ENCODE results near the gene CRYBG1.
"Not testable (repeated sequence)": the region's sequence is repeated elsewhere in the genome, so short reads cannot be mapped to it uniquely, and the experiment has no call there.

Gene CRYBG1

DNA sequence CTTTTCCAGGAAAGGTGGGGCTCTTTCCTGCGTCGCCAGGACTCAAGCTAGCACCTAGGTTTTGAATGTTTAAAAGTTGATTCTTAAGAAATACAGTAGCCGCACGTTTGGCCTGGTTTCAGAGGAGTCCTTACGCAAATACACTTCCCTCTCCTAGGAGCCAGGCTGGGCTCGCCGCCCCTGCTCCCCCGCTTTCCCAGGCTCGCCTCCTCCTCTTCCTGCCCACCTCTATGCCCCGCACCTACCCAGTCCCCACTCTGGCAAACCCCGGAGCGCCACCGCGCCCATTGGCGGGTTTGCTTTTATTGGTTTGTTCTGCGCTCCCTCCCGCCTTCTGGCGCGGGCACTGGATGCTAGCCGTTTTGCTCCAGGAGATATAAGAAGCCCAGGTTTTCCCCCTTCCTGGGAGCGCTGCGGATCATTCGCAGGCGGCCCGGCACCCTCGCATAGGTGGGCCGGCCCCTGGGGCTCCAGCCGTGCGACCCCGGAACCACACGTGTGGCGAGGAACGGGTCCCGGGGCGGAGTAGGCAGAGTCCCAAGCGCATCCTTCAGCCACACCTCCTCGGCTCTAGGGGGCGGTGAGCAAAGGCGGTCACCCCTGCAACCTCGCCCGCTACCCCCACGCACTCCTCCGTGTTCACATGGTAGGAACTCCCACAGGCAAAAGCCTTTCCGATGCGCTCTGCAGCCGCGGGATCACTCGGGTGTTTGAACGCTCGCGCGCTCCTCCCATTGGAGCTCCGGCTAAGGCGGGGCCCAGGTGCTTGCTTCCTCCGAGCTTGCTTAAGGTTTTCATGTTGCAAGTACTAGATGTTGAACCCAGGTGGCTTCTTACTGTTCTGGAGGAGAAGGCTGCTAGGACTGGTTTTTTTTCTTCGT lies 149.8 kb downstream of the CRYBG1 start:
- H3K36me3 Mint-ChIP-seq (ENCODE audit: low read depth), result peaks cover 5% of the 10 kb centered on the region
- peaks cover 50% of the 10 kb centered on the region for H3K4me1 Mint-ChIP-seq (ENCODE audit: low read depth)
- H3K4me3 Mint-ChIP-seq, result peak overlapping the region; percentile 93
- H3K27me3 Mint-ChIP-seq, result no peaks in the 10 kb centered on the region
- no peaks in the 10 kb centered on the region for H3K9me3 Mint-ChIP-seq
- peak overlapping the region; percentile 77 for H3K27ac Mint-ChIP-seq

DNA sequence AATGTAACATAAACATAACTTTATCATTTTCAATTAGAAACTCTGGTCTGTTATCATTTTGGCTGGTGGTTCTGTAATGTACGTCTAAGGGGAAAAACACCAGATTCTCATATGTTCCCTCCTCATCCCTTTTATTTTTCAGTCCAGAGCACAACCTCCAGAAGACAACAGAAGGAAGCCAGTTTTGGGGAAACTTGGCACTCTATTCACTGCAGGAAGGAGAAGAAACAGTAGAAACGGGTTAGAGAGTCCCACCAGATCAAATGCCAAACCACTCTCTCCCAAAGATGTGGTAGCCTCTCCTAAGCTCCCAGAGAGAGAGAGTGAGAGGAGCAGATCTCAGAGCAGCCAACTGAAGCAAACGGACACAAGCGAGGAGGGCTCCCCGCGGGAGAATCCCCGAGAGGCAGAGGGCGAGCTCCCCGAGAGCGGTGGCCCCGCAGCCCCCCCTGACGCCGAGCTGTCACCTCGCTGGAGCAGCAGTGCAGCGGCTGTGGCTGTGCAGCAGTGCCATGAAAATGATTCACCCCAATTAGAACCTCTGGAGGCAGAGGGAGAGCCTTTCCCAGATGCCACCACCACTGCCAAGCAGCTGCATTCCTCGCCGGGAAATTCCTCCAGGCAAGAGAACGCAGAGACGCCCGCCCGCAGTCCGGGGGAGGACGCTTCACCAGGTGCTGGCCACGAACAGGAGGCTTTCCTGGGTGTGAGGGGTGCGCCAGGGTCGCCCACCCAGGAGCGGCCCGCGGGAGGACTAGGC lies 151.0 kb downstream of the CRYBG1 start:
- Mint-ChIP-seq H3K36me3 (ENCODE audit: low read depth) (peaks cover 7% of the 10 kb centered on the region), H3K27me3 (no peaks in the 10 kb centered on the region), H3K4me3 (peak overlapping the region; percentile 93), H3K9me3 (no peaks in the 10 kb centered on the region), H3K27ac (peak overlapping the region; percentile 92), H3K4me1 (ENCODE audit: low read depth) (peaks cover 60% of the 10 kb centered on the region)

DNA sequence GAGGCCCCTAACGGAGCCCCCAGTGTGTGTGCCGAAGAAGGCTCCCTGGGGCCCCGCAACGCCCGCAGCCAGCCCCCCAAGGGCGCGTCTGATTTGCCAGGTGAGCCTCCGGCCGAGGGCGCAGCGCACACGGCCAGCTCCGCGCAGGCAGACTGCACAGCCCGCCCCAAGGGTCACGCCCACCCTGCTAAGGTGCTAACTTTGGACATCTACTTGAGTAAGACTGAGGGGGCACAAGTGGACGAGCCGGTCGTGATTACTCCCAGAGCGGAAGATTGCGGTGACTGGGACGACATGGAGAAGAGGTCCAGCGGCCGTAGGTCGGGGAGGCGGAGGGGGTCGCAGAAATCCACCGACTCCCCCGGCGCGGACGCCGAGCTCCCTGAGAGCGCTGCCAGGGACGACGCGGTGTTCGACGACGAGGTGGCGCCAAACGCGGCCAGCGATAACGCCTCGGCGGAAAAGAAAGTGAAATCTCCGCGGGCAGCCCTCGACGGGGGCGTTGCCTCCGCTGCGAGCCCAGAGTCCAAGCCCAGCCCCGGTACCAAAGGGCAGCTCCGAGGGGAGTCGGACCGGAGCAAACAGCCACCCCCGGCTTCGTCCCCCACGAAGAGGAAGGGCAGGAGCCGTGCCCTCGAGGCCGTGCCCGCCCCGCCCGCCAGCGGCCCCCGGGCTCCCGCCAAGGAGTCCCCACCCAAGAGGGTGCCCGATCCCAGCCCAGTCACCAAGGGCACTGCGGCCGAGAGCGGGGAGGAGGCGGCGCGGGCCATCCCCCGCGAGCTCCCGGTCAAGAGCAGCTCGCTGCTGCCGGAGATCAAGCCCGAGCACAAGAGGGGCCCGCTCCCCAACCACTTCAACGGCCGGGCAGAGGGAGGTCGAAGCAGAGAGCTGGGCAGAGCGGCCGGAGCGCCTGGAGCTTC lies 151.8 kb downstream of the CRYBG1 start:
- Mint-ChIP-seq H3K36me3 (ENCODE audit: low read depth) (peaks cover 7% of the 10 kb centered on the region), H3K4me1 (ENCODE audit: low read depth) (peaks cover 66% of the 10 kb centered on the region), H3K27me3 (no peaks in the 10 kb centered on the region), H3K9me3 (no peaks in the 10 kb centered on the region), H3K27ac (peak overlapping the region; percentile 91), H3K4me3 (peak overlapping the region; percentile 93)

DNA sequence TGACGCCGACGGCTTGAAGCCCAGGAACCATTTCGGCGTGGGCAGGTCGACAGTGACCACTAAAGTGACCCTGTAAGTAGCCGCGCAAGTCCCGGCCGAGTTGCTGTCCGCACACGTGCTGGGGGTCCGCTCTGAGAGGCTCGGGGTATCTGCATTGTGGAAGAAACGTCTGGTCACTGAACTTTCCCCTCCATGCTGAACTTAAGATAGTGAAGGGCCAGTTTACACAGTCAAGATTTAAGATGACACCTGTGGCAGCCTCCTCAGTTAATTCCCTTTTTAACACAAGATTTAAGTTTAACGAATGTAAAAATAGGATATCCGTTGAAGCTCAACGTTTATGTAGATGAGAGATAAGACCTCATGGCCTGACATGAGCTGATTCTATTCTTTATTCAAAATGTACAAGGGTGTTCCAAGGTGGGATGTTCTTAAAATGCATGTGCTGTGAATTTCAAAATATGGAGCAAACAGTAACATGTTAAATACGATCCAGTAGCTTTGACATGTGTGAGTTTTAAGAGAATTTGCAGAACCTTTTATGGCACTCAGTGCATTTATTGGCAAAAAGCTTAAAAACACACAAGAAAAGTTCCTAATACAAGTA lies 152.6 kb downstream of the CRYBG1 start:
- peaks cover 73% of the 10 kb centered on the region for H3K4me1 Mint-ChIP-seq (ENCODE audit: low read depth)
- no peaks in the 10 kb centered on the region for H3K27me3 Mint-ChIP-seq
- peak overlapping the region; percentile 93 for H3K4me3 Mint-ChIP-seq
- no peaks in the 10 kb centered on the region for H3K9me3 Mint-ChIP-seq
- peaks cover 7% of the 10 kb centered on the region for H3K36me3 Mint-ChIP-seq (ENCODE audit: low read depth)
- H3K27ac Mint-ChIP-seq, result peak overlapping the region; percentile 91

DNA sequence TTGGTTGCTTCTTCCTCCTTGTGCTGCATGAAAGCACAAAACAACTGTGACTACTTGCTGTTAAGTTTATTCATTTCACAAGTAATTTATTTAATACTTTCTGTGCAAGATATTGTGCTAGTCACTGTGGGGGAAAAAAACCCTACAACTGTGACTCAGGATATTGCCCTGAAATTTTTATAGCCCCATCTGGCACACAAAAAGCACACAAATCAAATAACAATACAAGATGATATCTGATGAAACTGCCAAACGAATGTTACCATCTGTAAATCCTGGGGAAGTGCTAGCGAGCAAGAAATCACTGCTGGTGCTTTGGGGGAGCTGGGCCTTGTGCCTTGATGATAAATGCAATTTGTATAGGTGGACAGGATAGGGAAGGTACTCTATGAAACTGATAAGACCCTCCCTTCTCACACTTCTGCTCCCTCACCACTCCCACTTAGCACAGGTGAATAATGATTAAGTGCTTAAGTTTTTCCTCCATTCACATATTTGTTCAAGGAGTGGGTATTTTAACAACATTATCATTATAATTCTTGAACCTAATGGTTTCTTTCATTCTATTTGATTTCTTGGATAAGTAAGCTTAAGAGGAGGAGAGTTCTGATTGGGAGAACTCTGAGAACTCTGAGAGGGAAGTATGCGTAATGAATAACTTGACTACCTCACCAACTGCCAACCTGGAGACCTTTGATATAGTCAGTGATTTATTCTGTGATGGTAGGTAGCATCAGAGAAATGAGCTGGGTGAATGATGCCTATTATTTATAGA lies 153.5 kb downstream of the CRYBG1 start:
- H3K4me1 Mint-ChIP-seq (ENCODE audit: low read depth), result peaks cover 75% of the 10 kb centered on the region
- no peaks in the 10 kb centered on the region for H3K9me3 Mint-ChIP-seq
- peak overlapping the region; percentile 91 for H3K27ac Mint-ChIP-seq
- no peaks in the 10 kb centered on the region for H3K27me3 Mint-ChIP-seq
- H3K4me3 Mint-ChIP-seq, result peak overlapping the region; percentile 93
- peaks cover 14% of the 10 kb centered on the region for H3K36me3 Mint-ChIP-seq (ENCODE audit: low read depth)

DNA sequence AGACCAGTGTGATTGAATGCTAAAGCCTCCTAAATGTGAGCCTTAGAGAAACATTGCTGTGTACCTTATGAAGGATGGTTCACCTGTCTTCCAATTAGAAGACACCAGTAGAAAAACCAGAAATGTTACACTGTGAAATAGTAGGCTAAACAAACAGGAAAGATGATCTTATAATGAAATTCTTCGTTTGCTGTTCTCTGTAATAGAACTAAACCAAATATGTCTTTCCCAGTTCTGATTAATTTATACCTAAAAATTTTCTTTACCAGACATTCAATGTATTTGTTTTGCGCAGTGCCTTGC lies 154.0 kb downstream of the CRYBG1 start:
- Mint-ChIP-seq H3K9me3 (no peaks in the 10 kb centered on the region), H3K27ac (no peak overlapping the region), H3K4me1 (ENCODE audit: low read depth) (peaks cover 78% of the 10 kb centered on the region), H3K27me3 (no peaks in the 10 kb centered on the region), H3K4me3 (peak overlapping the region; percentile 93), H3K36me3 (ENCODE audit: low read depth) (peaks cover 16% of the 10 kb centered on the region)

DNA sequence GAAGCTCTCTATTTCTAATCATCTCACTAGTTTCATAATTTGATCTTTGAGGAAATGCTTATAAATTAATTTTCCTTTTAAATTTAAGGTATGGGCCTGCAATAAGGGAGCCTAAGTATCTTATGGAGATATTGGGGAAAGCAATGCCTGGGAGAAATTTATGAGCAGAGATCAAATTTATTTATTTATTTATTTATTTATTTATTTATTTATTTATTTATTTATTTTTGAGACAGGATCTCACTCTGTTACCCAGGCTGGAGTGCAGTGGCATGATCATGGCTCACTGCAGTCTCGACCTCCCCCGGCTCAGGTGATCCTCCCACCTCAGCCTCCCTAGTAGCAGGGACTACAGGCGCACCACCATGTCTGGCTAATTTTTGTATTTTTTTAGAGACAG lies 155.1 kb downstream of the CRYBG1 start:
- not testable (repeated sequence) for H3K9me3 Mint-ChIP-seq, H3K27me3 Mint-ChIP-seq, H3K27ac Mint-ChIP-seq
- H3K36me3 Mint-ChIP-seq (ENCODE audit: low read depth), result peaks cover 20% of the 10 kb centered on the region
- H3K4me1 Mint-ChIP-seq (ENCODE audit: low read depth), result peaks cover 80% of the 10 kb centered on the region
- peak overlapping the region; percentile 93 for H3K4me3 Mint-ChIP-seq

DNA sequence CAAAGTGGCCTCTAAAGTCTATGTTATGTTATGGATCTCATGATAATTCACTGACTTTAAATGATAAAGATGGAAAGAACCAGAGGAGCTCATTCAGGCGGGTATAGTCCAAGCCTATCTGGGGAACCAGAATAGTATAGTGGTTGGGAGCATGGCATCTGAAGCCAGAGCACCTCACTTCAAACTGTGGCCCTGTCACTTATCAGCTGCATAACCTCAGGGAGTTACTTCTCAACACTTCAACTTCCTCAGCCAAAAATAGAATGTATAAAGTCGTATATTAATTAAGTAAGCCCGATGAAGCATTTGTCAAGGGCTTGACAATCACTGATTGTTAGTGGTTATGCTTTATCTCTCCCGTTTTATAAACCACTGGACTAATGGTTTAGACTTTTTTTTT lies 156.1 kb downstream of the CRYBG1 start:
- Mint-ChIP-seq H3K36me3 (ENCODE audit: low read depth) (peaks cover 27% of the 10 kb centered on the region), H3K4me3 (peak overlapping the region; percentile 68), H3K4me1 (ENCODE audit: low read depth) (peaks cover 78% of the 10 kb centered on the region), H3K27ac (peak overlapping the region; percentile 66), H3K9me3 (no peaks in the 10 kb centered on the region), H3K27me3 (no peaks in the 10 kb centered on the region)

DNA sequence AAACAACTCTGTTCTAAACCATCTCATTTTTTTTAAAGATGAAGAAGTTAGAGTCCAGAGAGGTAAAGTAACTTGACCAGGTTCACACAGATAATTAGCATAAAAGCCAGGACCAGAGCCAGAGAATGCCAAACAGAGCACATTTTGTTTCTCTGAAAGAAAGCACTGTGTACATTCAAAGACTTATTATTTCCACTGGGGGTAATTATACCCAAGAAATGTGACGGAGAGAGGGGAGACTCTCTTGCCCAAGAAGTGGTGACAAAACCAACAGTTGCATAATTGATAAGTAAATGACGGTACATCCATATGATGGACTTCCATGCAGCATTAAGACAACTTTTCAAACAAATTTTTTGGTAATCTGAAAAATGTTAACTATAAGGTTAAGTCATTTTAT lies 157.2 kb downstream of the CRYBG1 start:
- Mint-ChIP-seq H3K9me3 (no peaks in the 10 kb centered on the region), H3K27me3 (no peaks in the 10 kb centered on the region), H3K4me3 (peak overlapping the region; percentile 83), H3K36me3 (ENCODE audit: low read depth) (peaks cover 27% of the 10 kb centered on the region), H3K27ac (peak overlapping the region; percentile 72), H3K4me1 (ENCODE audit: low read depth) (peaks cover 89% of the 10 kb centered on the region)

DNA sequence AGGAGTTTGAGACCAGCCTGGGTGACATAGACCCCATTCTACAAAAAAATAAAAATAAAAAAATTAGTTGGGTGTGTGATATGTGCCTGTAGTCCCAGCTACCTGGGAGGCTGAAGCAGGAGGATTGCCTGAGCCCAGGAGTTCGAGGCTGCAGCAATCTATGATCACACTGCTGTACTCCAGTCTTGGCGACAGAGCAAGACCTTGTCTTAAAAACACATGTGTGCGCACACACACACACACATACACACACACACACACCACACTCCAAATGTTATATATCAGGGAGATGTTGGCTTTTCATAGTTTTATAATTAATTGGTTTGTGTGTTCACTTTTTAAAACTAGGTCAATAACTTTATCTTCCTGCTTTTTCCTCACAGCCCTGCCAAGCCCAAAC lies 158.2 kb downstream of the CRYBG1 start:
- Mint-ChIP-seq H3K27me3 (no peaks in the 10 kb centered on the region), H3K4me1 (ENCODE audit: low read depth) (peaks cover 90% of the 10 kb centered on the region), H3K36me3 (ENCODE audit: low read depth) (peaks cover 27% of the 10 kb centered on the region), H3K27ac (peak overlapping the region; percentile 95), H3K9me3 (no peaks in the 10 kb centered on the region), H3K4me3 (peak overlapping the region; percentile 83)

DNA sequence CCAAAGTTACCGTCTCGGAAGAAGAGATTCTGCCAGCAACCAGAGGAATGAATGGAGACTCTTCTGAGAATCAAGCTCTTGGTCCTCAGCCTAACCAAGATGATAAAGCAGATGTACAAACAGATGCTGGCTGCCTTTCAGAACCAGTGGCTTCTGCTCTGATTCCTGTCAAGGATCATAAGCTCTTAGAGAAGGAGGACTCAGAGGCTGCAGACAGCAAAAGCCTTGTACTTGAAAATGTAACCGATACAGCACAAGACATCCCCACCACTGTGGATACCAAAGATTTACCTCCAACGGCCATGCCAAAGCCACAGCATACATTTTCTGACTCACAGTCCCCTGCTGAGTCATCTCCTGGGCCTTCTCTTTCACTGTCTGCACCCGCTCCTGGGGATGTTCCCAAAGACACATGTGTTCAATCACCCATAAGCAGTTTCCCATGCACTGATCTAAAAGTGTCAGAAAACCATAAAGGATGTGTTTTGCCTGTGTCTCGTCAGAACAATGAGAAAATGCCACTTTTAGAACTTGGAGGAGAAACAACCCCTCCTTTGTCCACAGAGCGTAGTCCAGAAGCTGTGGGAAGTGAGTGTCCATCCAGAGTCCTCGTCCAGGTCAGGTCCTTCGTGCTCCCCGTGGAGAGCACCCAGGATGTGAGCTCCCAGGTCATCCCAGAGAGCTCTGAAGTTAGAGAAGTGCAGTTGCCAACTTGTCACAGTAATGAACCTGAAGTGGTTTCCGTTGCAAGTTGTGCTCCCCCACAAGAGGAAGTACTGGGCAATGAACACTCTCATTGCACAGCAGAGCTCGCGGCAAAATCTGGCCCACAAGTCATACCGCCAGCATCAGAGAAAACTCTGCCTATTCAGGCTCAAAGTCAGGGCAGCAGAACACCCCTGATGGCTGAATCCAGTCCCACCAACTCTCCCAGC lies 159.2 kb downstream of the CRYBG1 start:
- Mint-ChIP-seq H3K36me3 (ENCODE audit: low read depth) (peaks cover 27% of the 10 kb centered on the region), H3K27ac (peak overlapping the region; percentile 95), H3K4me3 (peak overlapping the region; percentile 83), H3K4me1 (ENCODE audit: low read depth) (peaks cover 89% of the 10 kb centered on the region), H3K9me3 (no peaks in the 10 kb centered on the region), H3K27me3 (no peaks in the 10 kb centered on the region)

DNA sequence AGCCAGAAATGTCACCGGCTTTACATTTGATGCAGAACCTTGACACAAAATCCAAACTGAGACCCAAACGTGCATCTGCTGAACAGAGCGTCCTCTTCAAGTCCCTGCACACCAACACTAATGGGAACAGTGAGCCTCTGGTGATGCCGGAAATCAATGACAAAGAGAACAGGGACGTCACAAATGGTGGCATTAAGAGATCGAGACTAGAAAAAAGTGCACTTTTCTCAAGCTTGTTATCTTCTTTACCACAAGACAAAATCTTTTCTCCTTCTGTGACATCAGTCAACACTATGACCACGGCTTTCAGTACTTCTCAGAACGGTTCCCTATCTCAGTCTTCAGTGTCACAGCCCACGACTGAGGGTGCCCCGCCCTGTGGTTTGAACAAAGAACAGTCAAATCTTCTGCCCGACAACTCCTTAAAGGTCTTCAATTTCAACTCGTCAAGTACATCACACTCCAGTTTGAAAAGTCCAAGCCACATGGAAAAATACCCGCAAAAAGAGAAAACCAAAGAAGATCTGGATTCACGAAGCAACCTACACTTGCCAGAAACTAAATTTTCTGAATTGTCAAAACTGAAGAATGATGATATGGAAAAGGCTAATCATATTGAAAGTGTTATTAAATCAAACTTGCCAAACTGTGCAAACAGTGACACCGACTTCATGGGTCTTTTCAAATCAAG lies 160.3 kb downstream of the CRYBG1 start:
- Mint-ChIP-seq H3K4me1 (ENCODE audit: low read depth) (peaks cover 91% of the 10 kb centered on the region), H3K9me3 (no peaks in the 10 kb centered on the region), H3K36me3 (ENCODE audit: low read depth) (peaks cover 31% of the 10 kb centered on the region), H3K27ac (peak overlapping the region; percentile 95), H3K4me3 (peak overlapping the region; percentile 83), H3K27me3 (no peaks in the 10 kb centered on the region)
